Ascending aorta (tissue), 2 donors: ENCODE results near the gene SGSM2. TPM values are rescaled to one million over a fixed set of nuclear protein-coding genes. Genes with fewer than 3 reads are reported as not detected.

Source experiments
- DNase-seq, 2 donors: peaks; one replicate each; pipeline ENCODE4 v3.0.0-alpha.2; 2019; ENCODE audit warnings: low spot score in 2 of 2
- H3K27ac ChIP-seq, 2 donors: fragments of 200-600 bp; sonication (generic); one replicate each; pipeline ENCODE4 v1.5.1; 2016 to 2017; ENCODE audit warnings: mild to moderate bottlenecking in 1 of 2
- H3K27me3 ChIP-seq: fragments of 200-600 bp; sonication (generic); one replicate; pipeline ENCODE4 v1.5.1; 2017
- H3K36me3 ChIP-seq, 2 donors: fragments of 200-600 bp; sonication (generic); one replicate each; pipeline ENCODE4 v1.5.1; 2016
- H3K4me1 ChIP-seq, 2 donors: fragments of 200-600 bp; sonication (generic); one replicate each; pipeline ENCODE4 v1.5.1; 2016 to 2017; ENCODE audit warnings: mild to moderate bottlenecking in 1 of 2
- H3K4me3 ChIP-seq, 2 donors: fragments of 200-600 bp; sonication (generic); one replicate each; pipeline ENCODE4 v1.5.1; 2016 to 2017; ENCODE audit warnings: mild to moderate bottlenecking in 1 of 2
- H3K9me3 ChIP-seq, 2 donors: fragments of 200-600 bp; sonication (generic); one replicate each; pipeline ENCODE4 v1.5.1; 2016
- intact Hi-C: fragments of 100-400 bp; cut with DNase I; formaldehyde crosslinking; loops from one replicate; pipeline ENCODE4 v1.15.1; 2023
- total RNA-seq: library from RNA; depleted of rRNA; stranded (reverse); fragments of >200 nt; gene quantifications from one replicate; pipeline ENCODE4 v1.1.0, GENCODE V29; 2016
- TF ChIP-seq, protein P1 (sequence below), 3 experiments: fragments of 200-600 bp in 2 of 3; fragments of 450-650 bp in 1 of 3; sonication (generic) in 2 of 3; IDR thresholded peaks; one replicate each; pipeline ENCODE4 v1.5.1; 2016 to 2019; ENCODE audit warnings: antibody characterized with exemption in 3 of 3, mild to moderate bottlenecking in 1 of 3, moderate library complexity in 1 of 3

The SGSM2 gene
- total RNA-seq, 1 donor from 2014 or later = 127 TPM

DNA sequence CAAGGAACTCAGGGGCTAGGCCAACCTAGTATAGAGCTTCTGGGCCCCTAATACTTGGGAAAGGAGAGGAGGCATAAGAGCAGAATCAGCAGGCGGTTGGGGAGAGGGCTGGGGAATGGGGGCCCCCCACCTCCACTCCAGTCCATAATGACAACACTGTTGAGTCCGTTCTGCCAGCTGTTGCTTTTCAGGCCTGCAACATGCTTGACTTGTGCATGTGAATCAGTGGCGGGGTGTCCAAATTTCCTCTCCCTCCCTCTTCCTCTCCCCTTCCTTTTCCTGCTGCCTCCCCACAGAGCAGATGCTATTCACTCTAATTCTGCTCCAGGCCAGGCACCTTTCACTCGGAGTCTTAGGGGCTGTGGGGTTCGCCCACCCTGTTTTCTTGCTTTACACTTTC is 31.7 kb downstream of the SGSM2 start:
- no peaks in the 10 kb centered on the region for H3K9me3 ChIP-seq
- intact Hi-C loops = no loop called here
- no peak overlapping the region for H3K27ac ChIP-seq
- H3K4me3 ChIP-seq = no peak overlapping the region
- no peaks in the 10 kb centered on the region for H3K4me1 ChIP-seq
- no peaks in the 10 kb centered on the region for H3K27me3 ChIP-seq
- H3K36me3 ChIP-seq = peaks cover 21 to 60% of the 10 kb centered on the region in 2 donors
- TF ChIP-seq, protein P1, sequence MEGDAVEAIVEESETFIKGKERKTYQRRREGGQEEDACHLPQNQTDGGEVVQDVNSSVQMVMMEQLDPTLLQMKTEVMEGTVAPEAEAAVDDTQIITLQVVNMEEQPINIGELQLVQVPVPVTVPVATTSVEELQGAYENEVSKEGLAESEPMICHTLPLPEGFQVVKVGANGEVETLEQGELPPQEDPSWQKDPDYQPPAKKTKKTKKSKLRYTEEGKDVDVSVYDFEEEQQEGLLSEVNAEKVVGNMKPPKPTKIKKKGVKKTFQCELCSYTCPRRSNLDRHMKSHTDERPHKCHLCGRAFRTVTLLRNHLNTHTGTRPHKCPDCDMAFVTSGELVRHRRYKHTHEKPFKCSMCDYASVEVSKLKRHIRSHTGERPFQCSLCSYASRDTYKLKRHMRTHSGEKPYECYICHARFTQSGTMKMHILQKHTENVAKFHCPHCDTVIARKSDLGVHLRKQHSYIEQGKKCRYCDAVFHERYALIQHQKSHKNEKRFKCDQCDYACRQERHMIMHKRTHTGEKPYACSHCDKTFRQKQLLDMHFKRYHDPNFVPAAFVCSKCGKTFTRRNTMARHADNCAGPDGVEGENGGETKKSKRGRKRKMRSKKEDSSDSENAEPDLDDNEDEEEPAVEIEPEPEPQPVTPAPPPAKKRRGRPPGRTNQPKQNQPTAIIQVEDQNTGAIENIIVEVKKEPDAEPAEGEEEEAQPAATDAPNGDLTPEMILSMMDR (IDR thresholded peaks at IDR 0.05) = no peak
- no peak for DNase-seq

DNA sequence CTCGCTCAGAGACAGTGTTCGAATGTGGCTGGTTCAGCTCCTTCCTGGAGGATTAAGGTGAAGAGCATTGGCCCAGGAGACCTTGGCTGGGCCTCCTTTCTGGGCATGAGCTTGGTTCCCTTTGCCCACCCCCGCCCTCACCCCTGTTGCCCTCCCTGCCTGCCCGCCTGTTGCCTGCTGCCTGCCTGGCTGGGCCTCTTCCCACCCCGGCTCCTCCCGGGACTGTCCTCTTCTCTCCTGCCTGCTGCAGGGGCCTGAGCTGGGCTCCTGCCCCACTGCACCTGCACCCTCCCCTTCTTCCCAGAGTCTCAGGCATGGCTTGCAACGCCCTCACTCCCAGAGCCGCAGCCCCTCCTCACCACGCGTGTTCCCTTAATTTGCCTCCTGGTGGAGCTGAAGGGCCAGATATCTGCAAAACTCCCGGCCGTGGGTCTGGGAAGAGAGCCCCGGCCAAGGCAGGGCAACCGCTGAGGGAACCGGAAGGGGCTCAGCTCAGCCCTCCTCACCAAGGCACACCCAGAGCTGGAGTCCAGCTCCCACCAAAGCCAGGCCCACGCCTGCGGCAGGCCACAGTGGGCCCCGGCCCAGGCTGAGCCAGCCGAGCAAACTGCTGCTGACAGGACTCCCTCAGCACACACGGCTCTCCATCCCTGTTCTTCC is 32.4 kb downstream of the SGSM2 start:
- peak overlapping the region in 1 of 2 donors; percentile 18 for H3K27ac ChIP-seq
- intact Hi-C loops = no loop called here
- peaks cover 20 to 58% of the 10 kb centered on the region in 2 donors for H3K36me3 ChIP-seq
- no peaks in the 10 kb centered on the region for H3K27me3 ChIP-seq
- no peaks in the 10 kb centered on the region for H3K9me3 ChIP-seq
- H3K4me1 ChIP-seq = no peaks in the 10 kb centered on the region
- no peak overlapping the region for H3K4me3 ChIP-seq
- no peak for DNase-seq
- TF ChIP-seq, protein P1 (IDR thresholded peaks at IDR 0.05) = no peak

- intact Hi-C loops = no loop called here
- H3K27me3 ChIP-seq = no peaks in the 10 kb centered on the region
- no peak for DNase-seq
- peaks cover 20 to 58% of the 10 kb centered on the region in 2 donors for H3K36me3 ChIP-seq
- no peaks in the 10 kb centered on the region for H3K4me1 ChIP-seq
- no peaks in the 10 kb centered on the region for H3K9me3 ChIP-seq
- TF ChIP-seq, protein P1 (IDR thresholded peaks at IDR 0.05) = no peak
- H3K4me3 ChIP-seq = no peak overlapping the region
- peak overlapping the region in 1 of 2 donors; percentile 18 for H3K27ac ChIP-seq
Observed at GRCh38 chr17:2370211-2370589, 32.9 kb downstream of the SGSM2 start.

GRCh38 chr17:2371183-2372130 is 34.2 kb downstream of the SGSM2 start:
- no peaks in the 10 kb centered on the region for H3K27me3 ChIP-seq
- no peaks in the 10 kb centered on the region for H3K9me3 ChIP-seq
- DNase-seq = no peak
- H3K27ac ChIP-seq = no peak overlapping the region
- H3K4me3 ChIP-seq = no peak overlapping the region
- TF ChIP-seq, protein P1 (IDR thresholded peaks at IDR 0.05) = no peak
- intact Hi-C loops = no loop called here
- no peaks in the 10 kb centered on the region for H3K4me1 ChIP-seq
- H3K36me3 ChIP-seq = peaks cover 27 to 69% of the 10 kb centered on the region in 2 donors

GRCh38 chr17:2372180-2372579 is 34.9 kb downstream of the SGSM2 start:
- peaks cover 29 to 72% of the 10 kb centered on the region in 2 donors for H3K36me3 ChIP-seq

More at GRCh38 chr17:2372180-2372579, 34.9 kb downstream of the SGSM2 start:
- H3K27me3 ChIP-seq = no peaks in the 10 kb centered on the region
- no peak overlapping the region for H3K27ac ChIP-seq
- H3K4me1 ChIP-seq = no peaks in the 10 kb centered on the region
- TF ChIP-seq, protein P1 (IDR thresholded peaks at IDR 0.05) = no peak
- H3K9me3 ChIP-seq = no peaks in the 10 kb centered on the region
- no peak overlapping the region for H3K4me3 ChIP-seq
- intact Hi-C loops = no loop called here
- no peak for DNase-seq
